C4-2B (cell line): ENCODE data around the gene NEO1.
"Not testable (repeated sequence)": the region's sequence is repeated elsewhere in the genome, so short reads cannot be mapped to it uniquely, and the experiment has no call there.

ENCODE experiments used
- CTCF ChIP-seq: fragments of 450-650 bp; conservative IDR thresholded peaks from 2 replicates; pipeline ENCODE4 v1.5.1; 2017; ENCODE audit warnings: mild to moderate bottlenecking
- ZFX ChIP-seq: fragments of 450-650 bp; IDR thresholded peaks from 2 replicates; pipeline ENCODE4 v1.6.1; 2017

GRCh38 chr15:73300286-73300685, 248.0 kb downstream of the NEO1 start:
- not testable (repeated sequence) for TF ChIP-seq CTCF, ZFX
